ENCODE data around the gene CCDC85C.
A peak's percentile ranks its signal among the peaks of the same experiment; 100 is the strongest.
"Not testable (repeated sequence)": the region's sequence is repeated elsewhere in the genome, so short reads cannot be mapped to it uniquely, and the experiment has no call there.

The CCDC85C gene

DNA sequence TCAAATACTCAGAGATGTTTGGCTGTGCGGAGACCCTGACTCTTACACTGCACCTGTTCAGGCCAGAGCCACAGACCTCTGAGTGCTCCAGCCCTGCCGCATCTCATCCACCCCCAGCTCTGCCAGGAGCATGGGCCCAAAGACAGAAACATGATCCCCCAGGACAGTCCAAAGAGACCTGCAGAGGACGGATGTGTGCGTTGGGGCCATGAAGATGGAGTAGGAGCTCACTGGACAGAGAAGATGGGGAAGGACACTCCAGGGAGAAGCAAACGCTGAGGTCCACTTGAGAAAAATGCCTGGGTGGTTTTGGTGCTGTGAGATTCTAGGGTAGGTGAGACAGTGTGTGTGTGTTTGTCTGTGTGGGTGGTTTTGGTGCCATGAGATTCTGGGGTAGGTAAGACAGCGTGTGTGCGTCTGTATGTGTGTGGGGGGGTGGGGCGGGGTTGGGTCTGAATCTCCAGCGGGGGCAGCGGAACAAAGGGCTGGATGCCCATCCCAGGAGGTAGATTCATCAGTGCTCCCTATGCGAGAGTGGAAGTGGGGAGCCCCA, 40.1 kb upstream of the CCDC85C start:
- Histone ChIP-seq H2AFZ (ENCODE audit: low read length, unreplicated experiment) (no peak overlapping the region), H3K4me3 (ENCODE audit: low read depth, low read length) (peak overlapping the region; percentile 93), H3K79me2 (ENCODE audit: control insufficient read depth, insufficient read depth, low read length, unreplicated experiment) (peaks cover 6% of the 10 kb centered on the region), H3K27me3 (ENCODE audit: insufficient read depth, low read length) (no peaks in the 10 kb centered on the region), H3K36me3 (ENCODE audit: insufficient read depth, low read length) (peaks cover 3% of the 10 kb centered on the region; the same call in 1 of the 2 replicates), H3K4me1 (ENCODE audit: control insufficient read depth, insufficient read depth, low read length, unreplicated experiment) (peaks cover 12% of the 10 kb centered on the region), H3K27ac (ENCODE audit: low read depth, low read length) (no peak overlapping the region)

DNA sequence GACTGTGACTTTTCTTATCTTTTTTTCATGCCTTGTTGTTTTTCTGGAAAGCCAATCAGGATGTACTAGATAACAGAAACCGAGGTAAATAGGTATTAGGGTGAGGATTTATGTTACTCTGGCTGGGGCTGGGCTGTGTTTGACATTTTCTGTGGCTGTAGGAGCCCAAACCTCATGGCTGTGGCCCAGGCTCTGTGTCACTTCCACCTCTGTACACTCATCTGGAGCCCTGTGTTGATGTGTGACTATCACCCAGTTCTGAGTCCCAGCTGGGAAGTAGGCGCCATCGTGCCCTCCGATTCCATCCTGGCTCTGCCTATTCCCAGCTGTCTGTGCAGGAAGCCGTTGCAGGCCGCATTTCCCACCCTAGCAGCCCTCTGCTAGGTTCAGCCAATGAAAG, 39.3 kb upstream of the CCDC85C start:
- peaks cover 2% of the 10 kb centered on the region; the same call in 1 of the 2 replicates for H3K36me3 ChIP-seq (ENCODE audit: insufficient read depth, low read length)
- no peaks in the 10 kb centered on the region for H3K27me3 ChIP-seq (ENCODE audit: insufficient read depth, low read length)
- H2AFZ ChIP-seq (ENCODE audit: low read length, unreplicated experiment), result no peak overlapping the region
- peaks cover 7% of the 10 kb centered on the region for H3K4me1 ChIP-seq (ENCODE audit: control insufficient read depth, insufficient read depth, low read length, unreplicated experiment)
- peaks cover 6% of the 10 kb centered on the region for H3K79me2 ChIP-seq (ENCODE audit: control insufficient read depth, insufficient read depth, low read length, unreplicated experiment)
- H3K4me3 ChIP-seq (ENCODE audit: low read depth, low read length), result no peak overlapping the region
- no peak overlapping the region for H3K27ac ChIP-seq (ENCODE audit: low read depth, low read length)

DNA sequence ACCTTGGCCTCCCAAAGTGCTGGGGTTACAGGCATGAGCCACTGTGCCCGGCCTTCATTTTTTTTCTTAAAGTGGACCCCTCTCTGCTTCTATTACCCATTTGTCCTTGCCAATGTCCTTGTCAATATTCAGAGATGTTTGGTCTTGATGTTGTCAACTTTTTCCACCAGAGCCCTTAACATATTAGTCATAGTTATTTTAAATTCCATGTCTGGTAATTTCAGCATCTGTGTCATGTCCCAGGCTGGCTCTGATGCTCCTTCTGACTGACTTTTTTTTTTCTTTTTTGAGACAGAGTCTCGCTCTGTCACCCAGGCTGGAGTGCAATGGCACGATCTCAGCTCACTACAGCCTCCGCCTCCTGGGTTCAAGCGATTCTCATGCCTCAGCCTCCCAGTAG, 38.8 kb upstream of the CCDC85C start:
- H3K4me3 ChIP-seq (ENCODE audit: low read depth, low read length); H3K4me1 ChIP-seq (ENCODE audit: control insufficient read depth, insufficient read depth, low read length, unreplicated experiment); H3K27me3 ChIP-seq (ENCODE audit: insufficient read depth, low read length); H3K36me3 ChIP-seq (ENCODE audit: insufficient read depth, low read length); H3K27ac ChIP-seq (ENCODE audit: low read depth, low read length); H2AFZ ChIP-seq (ENCODE audit: low read length, unreplicated experiment); H3K79me2 ChIP-seq (ENCODE audit: control insufficient read depth, insufficient read depth, low read length, unreplicated experiment): not testable (repeated sequence)

DNA sequence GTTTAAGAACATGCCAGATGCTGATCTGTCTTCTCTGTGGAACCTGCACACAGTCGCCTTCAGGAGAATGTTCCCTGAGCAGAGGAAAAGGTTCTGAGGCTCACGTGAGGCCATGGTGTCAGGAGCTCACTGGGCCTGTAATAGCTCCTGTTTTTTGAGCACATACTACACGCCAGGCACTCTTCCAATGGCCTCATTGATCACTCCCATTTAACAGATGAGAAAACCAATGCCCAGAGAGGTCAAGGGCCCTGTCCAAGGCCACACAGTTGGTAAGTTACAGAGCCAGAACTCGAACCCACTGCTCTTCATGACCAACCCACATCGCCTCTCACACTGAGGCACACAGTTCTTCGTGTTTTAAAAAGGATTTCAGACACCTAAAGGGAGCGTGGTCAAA, 33.6 kb upstream of the CCDC85C start:
- no peaks in the 10 kb centered on the region for H3K79me2 ChIP-seq (ENCODE audit: control insufficient read depth, insufficient read depth, low read length, unreplicated experiment)
- no peak overlapping the region for H3K4me3 ChIP-seq (ENCODE audit: low read depth, low read length)
- H3K27ac ChIP-seq (ENCODE audit: low read depth, low read length), result no peak overlapping the region
- H3K27me3 ChIP-seq (ENCODE audit: insufficient read depth, low read length), result no peaks in the 10 kb centered on the region
- H2AFZ ChIP-seq (ENCODE audit: low read length, unreplicated experiment), result no peak overlapping the region
- no peaks in the 10 kb centered on the region for H3K4me1 ChIP-seq (ENCODE audit: control insufficient read depth, insufficient read depth, low read length, unreplicated experiment)
- H3K36me3 ChIP-seq (ENCODE audit: insufficient read depth, low read length), result no peaks in the 10 kb centered on the region

DNA sequence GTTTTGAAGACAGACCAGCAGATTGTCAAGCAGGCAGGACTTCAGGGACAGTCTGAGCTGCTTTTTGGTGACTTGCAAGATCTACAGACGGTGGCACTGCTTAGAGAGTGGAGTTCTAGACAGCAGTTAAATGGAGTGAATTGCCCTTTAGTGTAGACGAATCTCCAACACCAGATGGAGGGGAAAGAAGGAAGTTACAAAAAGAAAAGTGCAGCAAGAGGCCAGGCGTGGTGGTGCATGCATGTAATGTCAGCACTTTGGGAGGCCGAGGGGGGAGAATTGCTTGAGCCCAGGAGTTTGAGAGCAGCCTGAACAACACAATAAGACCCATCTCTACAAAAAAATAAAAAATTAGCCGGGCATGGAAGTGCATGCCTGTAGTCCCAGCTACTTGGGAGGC, 32.5 kb upstream of the CCDC85C start:
- H3K27me3 ChIP-seq (ENCODE audit: insufficient read depth, low read length), result no peaks in the 10 kb centered on the region
- H2AFZ ChIP-seq (ENCODE audit: low read length, unreplicated experiment), result no peak overlapping the region
- no peaks in the 10 kb centered on the region for H3K79me2 ChIP-seq (ENCODE audit: control insufficient read depth, insufficient read depth, low read length, unreplicated experiment)
- no peaks in the 10 kb centered on the region for H3K36me3 ChIP-seq (ENCODE audit: insufficient read depth, low read length)
- no peak overlapping the region for H3K4me3 ChIP-seq (ENCODE audit: low read depth, low read length)
- H3K27ac ChIP-seq (ENCODE audit: low read depth, low read length), result no peak overlapping the region
- no peaks in the 10 kb centered on the region for H3K4me1 ChIP-seq (ENCODE audit: control insufficient read depth, insufficient read depth, low read length, unreplicated experiment)

DNA sequence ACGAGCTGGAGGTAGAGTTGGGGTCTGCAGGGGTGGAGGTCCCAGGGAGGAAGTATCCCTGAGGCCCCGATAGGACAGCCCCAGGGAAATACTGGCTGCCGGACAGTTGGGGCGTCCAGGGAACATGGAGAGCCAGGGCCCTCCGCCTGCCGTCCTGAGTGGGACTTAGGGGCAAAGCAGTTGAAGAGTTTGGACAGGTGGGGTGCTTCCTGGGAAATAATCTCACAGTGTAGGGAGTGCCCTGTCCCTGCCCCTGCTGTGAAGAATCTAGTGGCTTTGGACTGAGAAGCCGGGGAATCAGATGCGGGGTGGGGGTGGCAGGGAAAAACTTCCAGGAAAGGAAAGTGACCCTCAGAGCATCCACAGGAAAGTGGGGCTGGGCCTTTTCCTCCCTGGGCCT, 31.1 kb upstream of the CCDC85C start:
- Histone ChIP-seq H3K79me2 (ENCODE audit: control insufficient read depth, insufficient read depth, low read length, unreplicated experiment) (no peaks in the 10 kb centered on the region), H3K4me1 (ENCODE audit: control insufficient read depth, insufficient read depth, low read length, unreplicated experiment) (no peaks in the 10 kb centered on the region), H3K36me3 (ENCODE audit: insufficient read depth, low read length) (no peaks in the 10 kb centered on the region), H3K27me3 (ENCODE audit: insufficient read depth, low read length) (no peaks in the 10 kb centered on the region), H2AFZ (ENCODE audit: low read length, unreplicated experiment) (no peak overlapping the region), H3K27ac (ENCODE audit: low read depth, low read length) (no peak overlapping the region), H3K4me3 (ENCODE audit: low read depth, low read length) (no peak overlapping the region)

DNA sequence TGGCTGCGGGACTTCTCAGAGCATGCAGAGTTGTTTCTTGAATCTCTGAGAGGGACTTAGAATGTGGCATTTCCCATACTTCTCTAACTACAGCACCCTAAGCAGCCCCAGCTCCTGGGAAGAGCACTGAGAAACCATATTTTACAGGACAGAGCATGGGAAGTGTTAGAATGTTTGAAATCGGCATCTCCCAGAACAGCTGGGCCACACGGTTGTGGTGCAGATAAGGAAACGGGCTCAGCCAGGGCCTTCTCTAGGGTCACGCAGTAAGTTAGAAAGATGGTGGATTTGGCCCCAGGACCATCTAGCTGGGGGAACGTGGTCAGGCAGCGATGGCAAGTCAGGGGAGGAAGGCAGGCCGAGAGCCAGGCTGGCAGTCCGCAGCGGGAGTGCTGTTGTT, 30.4 kb upstream of the CCDC85C start:
- no peaks in the 10 kb centered on the region for H3K36me3 ChIP-seq (ENCODE audit: insufficient read depth, low read length)
- no peak overlapping the region for H3K27ac ChIP-seq (ENCODE audit: low read depth, low read length)
- no peaks in the 10 kb centered on the region for H3K4me1 ChIP-seq (ENCODE audit: control insufficient read depth, insufficient read depth, low read length, unreplicated experiment)
- no peak overlapping the region for H3K4me3 ChIP-seq (ENCODE audit: low read depth, low read length)
- no peaks in the 10 kb centered on the region for H3K27me3 ChIP-seq (ENCODE audit: insufficient read depth, low read length)
- H3K79me2 ChIP-seq (ENCODE audit: control insufficient read depth, insufficient read depth, low read length, unreplicated experiment), result no peaks in the 10 kb centered on the region
- no peak overlapping the region for H2AFZ ChIP-seq (ENCODE audit: low read length, unreplicated experiment)

DNA sequence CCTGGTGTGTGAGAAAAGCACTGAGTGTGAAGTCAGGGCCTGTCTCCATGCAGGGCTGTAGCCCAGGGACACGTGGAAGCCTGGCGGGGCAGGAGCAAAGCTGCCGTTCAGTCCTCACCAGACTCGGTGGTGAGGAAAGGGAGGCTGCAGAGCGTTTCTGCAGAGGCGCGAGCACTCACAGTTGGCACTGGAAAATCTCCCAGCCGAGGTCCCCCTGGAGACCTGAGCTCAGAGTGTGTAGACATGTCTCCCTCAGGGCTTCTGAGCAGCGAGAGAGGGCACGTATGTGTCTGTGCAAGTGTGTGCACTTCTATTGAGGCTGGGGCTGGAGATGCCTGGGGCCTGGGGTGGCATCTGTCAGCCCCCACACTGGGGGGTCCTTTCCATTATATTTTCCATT, 29.9 kb upstream of the CCDC85C start:
- Histone ChIP-seq H3K79me2 (ENCODE audit: control insufficient read depth, insufficient read depth, low read length, unreplicated experiment) (no peaks in the 10 kb centered on the region), H3K4me3 (ENCODE audit: low read depth, low read length) (no peak overlapping the region), H3K27me3 (ENCODE audit: insufficient read depth, low read length) (no peaks in the 10 kb centered on the region), H3K4me1 (ENCODE audit: control insufficient read depth, insufficient read depth, low read length, unreplicated experiment) (no peaks in the 10 kb centered on the region), H3K27ac (ENCODE audit: low read depth, low read length) (no peak overlapping the region), H3K36me3 (ENCODE audit: insufficient read depth, low read length) (no peaks in the 10 kb centered on the region), H2AFZ (ENCODE audit: low read length, unreplicated experiment) (no peak overlapping the region)

DNA sequence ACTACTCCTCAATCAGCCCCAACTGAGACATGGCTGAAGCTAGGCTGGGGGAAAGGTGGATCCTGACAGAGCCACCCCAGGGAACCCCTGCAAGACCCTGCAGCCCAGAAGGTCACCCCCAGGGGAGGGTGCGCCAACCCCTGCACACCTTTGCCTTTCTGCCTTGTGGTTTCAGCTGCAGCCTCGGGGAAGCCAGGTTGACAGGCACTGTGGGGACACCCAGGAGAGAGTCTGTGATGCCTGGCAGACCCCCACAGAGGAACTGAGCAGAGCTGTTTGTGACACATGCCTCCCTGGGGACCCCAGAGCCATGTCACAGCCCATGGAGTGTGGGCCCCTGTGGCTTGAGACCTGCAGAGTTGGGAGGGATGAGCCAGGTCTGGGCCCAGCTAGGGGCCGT, 29.1 kb upstream of the CCDC85C start:
- Histone ChIP-seq H3K4me3 (ENCODE audit: low read depth, low read length) (no peak overlapping the region), H3K27me3 (ENCODE audit: insufficient read depth, low read length) (no peaks in the 10 kb centered on the region), H3K4me1 (ENCODE audit: control insufficient read depth, insufficient read depth, low read length, unreplicated experiment) (peaks cover 3% of the 10 kb centered on the region), H2AFZ (ENCODE audit: low read length, unreplicated experiment) (no peak overlapping the region), H3K36me3 (ENCODE audit: insufficient read depth, low read length) (no peaks in the 10 kb centered on the region), H3K79me2 (ENCODE audit: control insufficient read depth, insufficient read depth, low read length, unreplicated experiment) (no peaks in the 10 kb centered on the region), H3K27ac (ENCODE audit: low read depth, low read length) (no peak overlapping the region)

DNA sequence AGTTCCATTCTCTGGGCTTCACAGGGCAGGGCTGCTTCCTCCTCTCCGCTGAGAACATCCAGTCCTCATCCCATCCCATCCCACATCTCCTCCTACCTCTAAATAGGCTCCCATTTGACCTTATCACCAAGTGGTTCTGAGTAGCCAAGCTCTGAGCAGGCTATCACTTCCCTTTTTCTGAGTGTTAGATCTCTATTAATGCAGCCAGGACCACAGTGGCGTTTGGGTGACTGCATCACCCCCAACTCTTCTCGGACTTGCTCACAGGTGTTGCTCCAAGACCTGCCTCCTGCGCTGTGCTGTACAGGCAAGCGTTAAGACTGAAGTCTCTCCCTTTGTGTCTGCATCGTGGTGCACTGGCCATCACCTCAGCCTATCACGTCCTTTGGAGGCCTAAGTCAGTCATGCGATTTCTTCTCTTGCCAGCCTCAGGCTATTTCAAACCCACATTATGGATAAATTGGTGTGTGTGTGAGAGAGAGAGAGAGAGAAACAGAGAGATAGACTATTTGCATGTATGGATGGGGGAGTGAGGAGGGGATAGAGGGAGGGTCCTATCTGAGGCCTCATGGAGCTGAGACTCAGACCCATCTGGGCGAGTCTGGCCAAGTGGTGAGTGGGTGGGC, 28.5 kb upstream of the CCDC85C start:
- Histone ChIP-seq H3K4me3 (ENCODE audit: low read depth, low read length) (no peak overlapping the region), H3K27ac (ENCODE audit: low read depth, low read length) (no peak overlapping the region), H3K79me2 (ENCODE audit: control insufficient read depth, insufficient read depth, low read length, unreplicated experiment) (no peaks in the 10 kb centered on the region), H3K36me3 (ENCODE audit: insufficient read depth, low read length) (no peaks in the 10 kb centered on the region), H3K27me3 (ENCODE audit: insufficient read depth, low read length) (no peaks in the 10 kb centered on the region), H2AFZ (ENCODE audit: low read length, unreplicated experiment) (no peak overlapping the region), H3K4me1 (ENCODE audit: control insufficient read depth, insufficient read depth, low read length, unreplicated experiment) (peaks cover 3% of the 10 kb centered on the region)

DNA sequence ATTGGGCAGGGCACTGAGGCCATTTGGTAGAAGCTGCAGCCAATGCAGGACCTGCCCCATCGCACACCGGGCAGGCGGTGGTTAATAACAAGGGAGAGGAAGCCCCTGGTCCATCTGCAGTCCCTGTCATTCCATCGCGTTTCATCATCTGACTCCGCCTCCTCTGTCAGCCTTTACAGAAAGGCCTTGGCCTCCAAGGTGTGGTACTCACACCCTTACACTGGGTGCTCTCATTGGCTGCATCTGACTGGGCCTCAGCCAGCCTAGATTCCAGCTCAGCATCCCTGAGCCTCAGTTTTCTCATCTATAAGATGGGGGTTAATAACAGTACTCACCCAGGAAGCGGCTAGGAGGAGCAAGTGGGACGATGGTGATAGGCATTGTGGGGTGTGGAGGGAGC, 26.2 kb upstream of the CCDC85C start:
- Histone ChIP-seq H3K4me3 (ENCODE audit: low read depth, low read length) (no peak overlapping the region), H3K79me2 (ENCODE audit: control insufficient read depth, insufficient read depth, low read length, unreplicated experiment) (no peaks in the 10 kb centered on the region), H3K27ac (ENCODE audit: low read depth, low read length) (no peak overlapping the region), H3K36me3 (ENCODE audit: insufficient read depth, low read length) (no peaks in the 10 kb centered on the region), H3K27me3 (ENCODE audit: insufficient read depth, low read length) (no peaks in the 10 kb centered on the region), H3K4me1 (ENCODE audit: control insufficient read depth, insufficient read depth, low read length, unreplicated experiment) (peaks cover 3% of the 10 kb centered on the region), H2AFZ (ENCODE audit: low read length, unreplicated experiment) (no peak overlapping the region)

All from ACC112 (cell line).